ENCODE measurements around the gene POLD2. TPM values are rescaled to one million over a fixed set of nuclear protein-coding genes. Genes with fewer than 3 reads are reported as not detected.

The POLD2 gene
- total and polyA plus RNA-seq, 2 of the 8 experiments (the other 6 are each of a cell fraction or from before 2014, with no cell fraction given): 148 to 214 TPM

DNA sequence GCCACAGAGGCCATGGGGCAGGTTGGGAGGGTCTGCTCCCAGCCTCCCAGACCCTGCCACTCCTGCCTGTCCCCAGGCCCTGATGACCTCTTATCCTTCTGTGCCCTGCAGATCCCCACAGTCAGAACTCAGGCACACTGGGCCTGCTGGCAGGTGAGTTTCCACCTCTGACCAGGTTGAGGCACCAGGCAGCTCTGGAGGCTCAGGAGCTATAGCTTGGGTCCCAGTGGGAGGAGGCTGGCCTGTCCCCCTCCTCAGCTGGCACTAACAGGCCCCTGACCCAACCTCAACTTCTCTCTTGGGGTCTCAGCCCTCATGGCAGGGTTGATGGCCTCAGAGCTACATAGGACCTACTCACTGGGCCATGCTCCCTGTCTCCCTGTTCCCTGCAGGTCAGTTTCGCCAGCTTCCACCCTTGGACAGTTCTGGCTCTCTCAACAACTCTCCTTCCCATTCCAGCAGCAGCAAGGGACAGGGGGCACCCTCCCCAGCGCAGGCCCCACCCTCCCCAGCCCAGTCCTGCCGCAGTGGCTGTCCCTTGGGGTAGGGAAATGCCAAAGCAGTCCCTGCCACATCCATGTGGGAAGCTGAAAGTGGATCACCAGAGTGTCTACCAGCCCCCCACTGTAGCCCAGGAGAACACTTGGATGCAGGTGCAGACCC lies 21.9 kb downstream of the POLD2 start:
- no peak overlapping the region for H3K27ac ChIP-seq (ENCODE audit: low read depth, low read length)
- peaks cover 2 to 3% of the 10 kb centered on the region in 2 experiments for H4K20me1 ChIP-seq (replicated peaks in 1 of 2; ENCODE audit: control insufficient read depth in 1 of 2, insufficient read depth in 2 of 2, low read length in 2 of 2)
- peaks cover 0 to 29% (median 16%) of the 10 kb centered on the region in 4 experiments; a peak in 6 of 7 replicates for H3K27me3 ChIP-seq (replicated peaks in 1 of 4; ENCODE audit: control insufficient read depth in 3 of 4, extremely low read depth in 1 of 4, insufficient read depth in 3 of 4, low read length in 3 of 4)
- peaks cover 0 to 12% (median 9%) of the 10 kb centered on the region in 4 experiments; a peak in 6 of 7 replicates for H3K4me1 ChIP-seq (replicated peaks in 1 of 4; ENCODE audit: control insufficient read depth in 3 of 4, insufficient read depth in 4 of 4, low read length in 3 of 4)
- no peak overlapping the region for H3K4me3 ChIP-seq (ENCODE audit: extremely low read depth in 1 of 4, insufficient read depth in 2 of 4, low read depth in 3 of 4, low read length in 4 of 4)
- ChIA-PET POLR2A (ENCODE audit: partially characterized antibody) (interaction anchor here (0.9 to 2.8 kb wide), 4 partner anchors 10 to 33 kb away, joined by 3 to 8 read pairs (median 4); partner anchors contain the start of gene POLD2), CTCF (ENCODE audit: partially characterized antibody) (interaction anchor here (0.6 to 2.7 kb wide), 9 partner anchors 9 to 114 kb away, joined by 3 to 13 read pairs (median 3); no protein-coding TSS in a partner anchor)
- H3K36me3 ChIP-seq (ENCODE audit: control insufficient read depth in 2 of 4, insufficient read depth in 4 of 4, low read length in 3 of 4): no peaks in the 10 kb centered on the region
- no peaks in the 10 kb centered on the region; a peak in 1 of 4 replicates for H3K79me2 ChIP-seq (ENCODE audit: control insufficient read depth in 1 of 2, insufficient read depth in 2 of 2, low read length in 2 of 2)
- H3K9me3 ChIP-seq (ENCODE audit: insufficient read depth in 2 of 2, low read depth in 1 of 2, low read length in 1 of 2): no peaks in the 10 kb centered on the region
- H3K79me1 ChIP-seq (ENCODE audit: low read depth, low read length): peaks cover 4% of the 10 kb centered on the region; the same call in 1 of the 2 replicates
- H2BK12ac ChIP-seq (ENCODE audit: low read depth, low read length): no peak overlapping the region
- no peak overlapping the region for H3K23ac ChIP-seq (ENCODE audit: insufficient read length)
- no peak overlapping the region for H3K18ac ChIP-seq (ENCODE audit: extremely low read depth, low read length)
- no peak overlapping the region for H2BK5ac ChIP-seq (ENCODE audit: low read depth, low read length)
- FAIRE-seq: no peak
- peaks cover 15% of the 10 kb centered on the region for H3K23me2 ChIP-seq (ENCODE audit: low read depth, low read length)
- no peak overlapping the region for H4K8ac ChIP-seq (ENCODE audit: extremely low read depth, insufficient read depth, low read length)
- H3K14ac ChIP-seq (ENCODE audit: insufficient read length): no peak overlapping the region
- H2AK5ac ChIP-seq (ENCODE audit: low read depth, low read length): no peak overlapping the region
- H2BK15ac ChIP-seq (ENCODE audit: low read length): no peak overlapping the region
- no peak overlapping the region for H2BK120ac ChIP-seq (replicated peaks; ENCODE audit: low read depth, low read length)
- H4K5ac ChIP-seq (ENCODE audit: insufficient read length, low read depth, low read length): no peak overlapping the region
- H3K4ac ChIP-seq (replicated peaks; ENCODE audit: insufficient read length, low read depth, low read length): no peak overlapping the region
- H4K91ac ChIP-seq (replicated peaks; ENCODE audit: insufficient read length, low read length): no peak overlapping the region
- 86% methylated on average over 1 of the region's 3 CpGs; no CpG with 5 or more reads in 1 of the 2 experiments for WGBS, 2 experiments (ENCODE audit: extremely low coverage in 1 of 2, insufficient coverage in 1 of 2, insufficient read length in 1 of 2, insufficient replicate concordance in 2 of 2, low coverage in 1 of 2, low lambda C conversion rate in 2 of 2, missing lambda C conversion rate in 1 of 2)
- DNase-seq (ENCODE audit: low read depth in 1 of 2, low spot score in 2 of 2): no peak
- H2AFZ ChIP-seq (ENCODE audit: low read length): no peak overlapping the region
- H3K56ac ChIP-seq (replicated peaks; ENCODE audit: insufficient read length, low read depth, low read length): no peak overlapping the region
- no peak overlapping the region for H3K9ac ChIP-seq (replicated peaks in 1 of 4; ENCODE audit: extremely low read depth in 1 of 4, low read depth in 3 of 4, low read length in 3 of 4)
- H3K4me2 ChIP-seq (ENCODE audit: insufficient read depth in 1 of 2, low read depth in 2 of 2, low read length in 2 of 2): no peak overlapping the region
- H2BK20ac ChIP-seq (ENCODE audit: low read length): no peak overlapping the region
- TF ChIP-seq CBX5 (IDR thresholded peaks at IDR 0.05; ENCODE audit: low read depth, low read length) (no peak), BCL11A (IDR thresholded peaks at IDR 0.05; ENCODE audit: low read depth in 2 of 2, low read length in 2 of 2) (no peak), SP2 (IDR thresholded peaks at IDR 0.05; ENCODE audit: low read length) (no peak)

Measured in H1 (cell line).